Body of pancreas (tissue), 4 donors: ENCODE measurements around the gene CKMT2.
"Not testable (repeated sequence)": the region's sequence is repeated elsewhere in the genome, so short reads cannot be mapped to it uniquely, and the experiment has no call there.

Source experiments
- POLR2A ChIP-seq, 3 donors: fragments of 450-650 bp; IDR thresholded peaks; one replicate each; pipeline ENCODE4 v1.6.1; 2016; ENCODE audit warnings: antibody characterized with exemption in 3 of 3, mild to moderate bottlenecking in 2 of 3
- TF ChIP-seq, protein P1 (sequence below), 7 experiments: fragments of 450-650 bp in 4 of 7; fragments of 200-600 bp in 3 of 7; sonication (generic) in 3 of 7; IDR thresholded peaks; one replicate each; pipeline ENCODE4 v1.5.1; 2016 to 2019; ENCODE audit warnings: antibody characterized with exemption in 7 of 7

DNA sequence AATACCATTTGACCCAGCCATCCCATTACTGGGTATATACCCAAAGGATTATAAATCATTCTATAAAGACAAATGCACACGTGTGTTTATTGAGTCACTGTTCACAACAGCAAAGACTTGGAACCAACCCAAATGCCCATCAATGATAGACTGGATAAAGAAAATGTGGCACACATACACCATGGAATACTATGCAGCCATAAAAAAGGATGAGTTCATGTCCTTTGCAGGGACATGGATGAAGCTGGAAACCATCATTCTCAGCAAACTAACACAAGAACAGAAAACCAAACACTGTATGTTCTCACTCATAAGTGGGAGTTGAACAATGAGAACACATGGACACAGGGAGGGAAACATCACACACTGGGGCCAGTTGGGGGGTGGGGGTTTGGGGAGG is 29.7 kb downstream of the CKMT2 start:
- TF ChIP-seq, protein P1, sequence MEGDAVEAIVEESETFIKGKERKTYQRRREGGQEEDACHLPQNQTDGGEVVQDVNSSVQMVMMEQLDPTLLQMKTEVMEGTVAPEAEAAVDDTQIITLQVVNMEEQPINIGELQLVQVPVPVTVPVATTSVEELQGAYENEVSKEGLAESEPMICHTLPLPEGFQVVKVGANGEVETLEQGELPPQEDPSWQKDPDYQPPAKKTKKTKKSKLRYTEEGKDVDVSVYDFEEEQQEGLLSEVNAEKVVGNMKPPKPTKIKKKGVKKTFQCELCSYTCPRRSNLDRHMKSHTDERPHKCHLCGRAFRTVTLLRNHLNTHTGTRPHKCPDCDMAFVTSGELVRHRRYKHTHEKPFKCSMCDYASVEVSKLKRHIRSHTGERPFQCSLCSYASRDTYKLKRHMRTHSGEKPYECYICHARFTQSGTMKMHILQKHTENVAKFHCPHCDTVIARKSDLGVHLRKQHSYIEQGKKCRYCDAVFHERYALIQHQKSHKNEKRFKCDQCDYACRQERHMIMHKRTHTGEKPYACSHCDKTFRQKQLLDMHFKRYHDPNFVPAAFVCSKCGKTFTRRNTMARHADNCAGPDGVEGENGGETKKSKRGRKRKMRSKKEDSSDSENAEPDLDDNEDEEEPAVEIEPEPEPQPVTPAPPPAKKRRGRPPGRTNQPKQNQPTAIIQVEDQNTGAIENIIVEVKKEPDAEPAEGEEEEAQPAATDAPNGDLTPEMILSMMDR (IDR thresholded peaks at IDR 0.05), result not testable (repeated sequence)
- not testable (repeated sequence) for TF ChIP-seq POLR2A (IDR thresholded peaks at IDR 0.05)
